Panc1 (cell line): ENCODE measurements around the gene ZNF333. TPM values are rescaled to one million over a fixed set of nuclear protein-coding genes. Genes with fewer than 3 reads are reported as not detected.

Source experiments
- ATAC-seq: fragments of 200-7000 bp; cut with Tn5 transposase; 2 replicates; pipeline ENCODE4 v1.9.1; 2020; ENCODE audit warnings: mild to moderate bottlenecking, moderate library complexity
- BruUV-seq: library from RNA; stranded (reverse); fragments of 400-500 nt; replicated peaks from 2 replicates; lab custom pipeline; 2021; lab: Mats Ljungman, UMichigan
- CTCF ChIA-PET: fragments of 300-600 bp; sonication (Branson Sonifier 250); formaldehyde crosslinking; loops from one replicate; lab custom pipeline; 2022; ENCODE audit warnings: antibody characterized with exemption; lab: Charles Lee
- POLR2A ChIA-PET: fragments of 300-600 bp; sonication (Branson Sonifier 250); formaldehyde crosslinking; loops from one replicate; lab custom pipeline; 2022; ENCODE audit warnings: antibody characterized with exemption; lab: Charles Lee
- DNase-seq: peaks from one replicate; pipeline ENCODE4 v3.0.0-alpha.2; 2010; ENCODE audit warnings: low read depth, low spot score
- H3K27ac ChIP-seq: 2 replicates; pipeline ENCODE4 v1.5.1; 2011; ENCODE audit warnings: mild to moderate bottlenecking, low read length, inconsistent platforms
- H3K27me3 ChIP-seq: fragments of 200-500 bp; sonication (Bioruptor generic); 2 replicates; pipeline ENCODE4 v1.6.0; 2014; ENCODE audit warnings: low read length, inconsistent platforms; ENCODE audit not compliant: control insufficient read depth, insufficient read depth
- H3K36me3 ChIP-seq: fragments of 200-500 bp; sonication (Bioruptor generic); 2 replicates; pipeline ENCODE4 v1.5.1; 2014; ENCODE audit warnings: inconsistent platforms, mild to moderate bottlenecking, low read length, moderate library complexity; ENCODE audit not compliant: control insufficient read depth, insufficient read depth
- H3K4me1 ChIP-seq: 2 replicates; pipeline ENCODE4 v1.5.1; 2011; ENCODE audit warnings: inconsistent platforms, mild to moderate bottlenecking, low read length, moderate library complexity; ENCODE audit not compliant: control insufficient read depth, insufficient read depth
- H3K4me3 ChIP-seq, 2 experiments: 2 replicates each; pipeline ENCODE4 v1.5.1; 2011 to 2012; ENCODE audit warnings: low read depth in 2 of 2, low read length in 2 of 2, mild to moderate bottlenecking in 2 of 2, inconsistent platforms in 1 of 2, moderate library complexity in 1 of 2
- H3K9me3 ChIP-seq: fragments of 200-500 bp; sonication (Bioruptor generic); 2 replicates; pipeline ENCODE4 v1.5.1; 2014; ENCODE audit warnings: low read depth, mild to moderate bottlenecking, inconsistent platforms, low read length, moderate library complexity; ENCODE audit not compliant: control insufficient read depth, insufficient read depth
- POLR2AphosphoS5 ChIP-seq: IDR thresholded peaks from 2 replicates; pipeline ENCODE4 v1.6.1; 2012; ENCODE audit warnings: mild to moderate bottlenecking, low read depth, low read length, moderate library complexity
- SIN3A ChIP-seq: IDR thresholded peaks from 2 replicates; pipeline ENCODE4 v1.6.1; 2012; ENCODE audit warnings: low read depth, mild to moderate bottlenecking, low read length, moderate library complexity, borderline replicate concordance; ENCODE audit not compliant: insufficient read depth
- TCF7L2 ChIP-seq: IDR thresholded peaks from 2 replicates; pipeline ENCODE4 v1.6.1; 2011; ENCODE audit warnings: mild to moderate bottlenecking, low read depth, low read length, inconsistent platforms
- in situ Hi-C: cut with HindIII; loops from 2 replicates; pipeline ENCODE4 v1.10.0; 2016; ENCODE audit warnings: low sequenced_read_pairs, low pct_unique_long_range_greater_than_20kb
- intact Hi-C: fragments of 100-400 bp; cut with micrococcal nuclease; formaldehyde crosslinking; loops from one replicate; pipeline ENCODE4 v1.10.0; 2022; ENCODE audit not compliant: unreplicated experiment
- total RNA-seq: library from RNA; stranded (reverse); gene quantifications from one replicate; pipeline ENCODE4 v1.2.1, GENCODE V29; 2021; ENCODE audit not compliant: unreplicated experiment
- TF ChIP-seq, protein P1 (sequence below): fragments of 450-650 bp; IDR thresholded peaks from 2 replicates; pipeline ENCODE4 v1.5.1; 2017; ENCODE audit warnings: mild to moderate bottlenecking
- TF ChIP-seq, protein P2 (sequence below), 2 experiments: IDR thresholded peaks; 2 replicates each; pipeline ENCODE4 v1.6.1; 2011 to 2012; ENCODE audit warnings: low read depth in 2 of 2, control low read depth in 1 of 2, low read length in 1 of 2, mild to moderate bottlenecking in 1 of 2, moderate library complexity in 1 of 2; ENCODE audit not compliant: insufficient read depth in 1 of 2

Gene ZNF333
- total RNA-seq, 1 experiment from 2014 or later: 9.2 TPM

DNA sequence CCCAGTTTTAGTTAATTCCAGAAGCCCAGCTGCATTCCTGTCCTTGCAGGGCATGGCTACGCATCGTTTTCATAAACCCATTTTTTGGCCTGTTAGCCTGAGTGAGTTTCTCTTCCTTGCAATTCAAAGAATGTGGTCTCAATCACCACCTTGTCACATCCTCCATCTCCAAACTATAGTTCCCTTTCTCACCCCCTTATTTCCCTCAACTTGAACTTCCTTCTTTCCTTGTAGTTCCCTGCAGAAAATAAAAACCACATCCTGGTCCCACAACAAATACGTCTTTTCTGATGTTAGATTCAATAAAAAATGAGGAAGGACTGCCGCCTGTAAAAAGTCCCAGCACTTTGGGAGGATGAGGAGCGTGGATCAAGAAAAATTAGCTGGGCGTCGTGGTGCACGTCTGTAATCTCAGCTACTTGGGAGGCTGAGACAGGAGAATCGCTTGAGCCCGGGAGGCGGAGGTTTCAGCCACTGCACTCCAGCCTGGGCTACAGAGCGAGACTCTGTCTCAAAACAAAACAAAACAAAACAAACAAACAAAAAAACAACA is 28.4 kb upstream of the ZNF333 start:
- BruUV-seq: no TSS peak
- no peak overlapping the region for H3K4me3 ChIP-seq
- DNase-seq: no peak
- CTCF ChIA-PET: interaction anchor here (0.5 kb wide), 1 partner anchor 9 kb away, joined by 7 read pairs; no protein-coding TSS in a partner anchor
- ATAC-seq: no peak
- intact Hi-C loops: no loop called here
- no peaks in the 10 kb centered on the region for H3K27me3 ChIP-seq
- no peak overlapping the region for H3K27ac ChIP-seq
- TF ChIP-seq, protein P1, sequence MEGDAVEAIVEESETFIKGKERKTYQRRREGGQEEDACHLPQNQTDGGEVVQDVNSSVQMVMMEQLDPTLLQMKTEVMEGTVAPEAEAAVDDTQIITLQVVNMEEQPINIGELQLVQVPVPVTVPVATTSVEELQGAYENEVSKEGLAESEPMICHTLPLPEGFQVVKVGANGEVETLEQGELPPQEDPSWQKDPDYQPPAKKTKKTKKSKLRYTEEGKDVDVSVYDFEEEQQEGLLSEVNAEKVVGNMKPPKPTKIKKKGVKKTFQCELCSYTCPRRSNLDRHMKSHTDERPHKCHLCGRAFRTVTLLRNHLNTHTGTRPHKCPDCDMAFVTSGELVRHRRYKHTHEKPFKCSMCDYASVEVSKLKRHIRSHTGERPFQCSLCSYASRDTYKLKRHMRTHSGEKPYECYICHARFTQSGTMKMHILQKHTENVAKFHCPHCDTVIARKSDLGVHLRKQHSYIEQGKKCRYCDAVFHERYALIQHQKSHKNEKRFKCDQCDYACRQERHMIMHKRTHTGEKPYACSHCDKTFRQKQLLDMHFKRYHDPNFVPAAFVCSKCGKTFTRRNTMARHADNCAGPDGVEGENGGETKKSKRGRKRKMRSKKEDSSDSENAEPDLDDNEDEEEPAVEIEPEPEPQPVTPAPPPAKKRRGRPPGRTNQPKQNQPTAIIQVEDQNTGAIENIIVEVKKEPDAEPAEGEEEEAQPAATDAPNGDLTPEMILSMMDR: no peak
- TF ChIP-seq TCF7L2: no peak
- TF ChIP-seq, protein P2, sequence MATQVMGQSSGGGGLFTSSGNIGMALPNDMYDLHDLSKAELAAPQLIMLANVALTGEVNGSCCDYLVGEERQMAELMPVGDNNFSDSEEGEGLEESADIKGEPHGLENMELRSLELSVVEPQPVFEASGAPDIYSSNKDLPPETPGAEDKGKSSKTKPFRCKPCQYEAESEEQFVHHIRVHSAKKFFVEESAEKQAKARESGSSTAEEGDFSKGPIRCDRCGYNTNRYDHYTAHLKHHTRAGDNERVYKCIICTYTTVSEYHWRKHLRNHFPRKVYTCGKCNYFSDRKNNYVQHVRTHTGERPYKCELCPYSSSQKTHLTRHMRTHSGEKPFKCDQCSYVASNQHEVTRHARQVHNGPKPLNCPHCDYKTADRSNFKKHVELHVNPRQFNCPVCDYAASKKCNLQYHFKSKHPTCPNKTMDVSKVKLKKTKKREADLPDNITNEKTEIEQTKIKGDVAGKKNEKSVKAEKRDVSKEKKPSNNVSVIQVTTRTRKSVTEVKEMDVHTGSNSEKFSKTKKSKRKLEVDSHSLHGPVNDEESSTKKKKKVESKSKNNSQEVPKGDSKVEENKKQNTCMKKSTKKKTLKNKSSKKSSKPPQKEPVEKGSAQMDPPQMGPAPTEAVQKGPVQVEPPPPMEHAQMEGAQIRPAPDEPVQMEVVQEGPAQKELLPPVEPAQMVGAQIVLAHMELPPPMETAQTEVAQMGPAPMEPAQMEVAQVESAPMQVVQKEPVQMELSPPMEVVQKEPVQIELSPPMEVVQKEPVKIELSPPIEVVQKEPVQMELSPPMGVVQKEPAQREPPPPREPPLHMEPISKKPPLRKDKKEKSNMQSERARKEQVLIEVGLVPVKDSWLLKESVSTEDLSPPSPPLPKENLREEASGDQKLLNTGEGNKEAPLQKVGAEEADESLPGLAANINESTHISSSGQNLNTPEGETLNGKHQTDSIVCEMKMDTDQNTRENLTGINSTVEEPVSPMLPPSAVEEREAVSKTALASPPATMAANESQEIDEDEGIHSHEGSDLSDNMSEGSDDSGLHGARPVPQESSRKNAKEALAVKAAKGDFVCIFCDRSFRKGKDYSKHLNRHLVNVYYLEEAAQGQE (IDR thresholded peaks at IDR 0.05; ENCODE audit: insufficient read depth in 1 of 2, low read depth in 2 of 2, low read length in 1 of 2): no peak
- no peak for TF ChIP-seq SIN3A
- no peak for TF ChIP-seq POLR2AphosphoS5
- POLR2A ChIA-PET: no interaction called here
- in situ Hi-C loops: no loop called here
- H3K36me3 ChIP-seq: no peaks in the 10 kb centered on the region
- H3K9me3 ChIP-seq: no peaks in the 10 kb centered on the region
- H3K4me1 ChIP-seq: no peaks in the 10 kb centered on the region

- CTCF ChIA-PET: no interaction called here
- Histone ChIP-seq H3K4me1 (no peaks in the 10 kb centered on the region), H3K27ac (no peak overlapping the region), H3K36me3 (no peaks in the 10 kb centered on the region), H3K9me3 (no peaks in the 10 kb centered on the region; the same call in 1 of the 2 replicates), H3K4me3 (no peak overlapping the region), H3K27me3 (peaks cover 2% of the 10 kb centered on the region; the same call in 1 of the 2 replicates)
- no peak for ATAC-seq
- intact Hi-C loops (no loop called here), in situ Hi-C loops (no loop called here)
- no TSS peak for BruUV-seq
- POLR2A ChIA-PET: no interaction called here
- TF ChIP-seq SIN3A (no peak), TCF7L2 (no peak), POLR2AphosphoS5 (no peak)
- TF ChIP-seq, protein P2 (IDR thresholded peaks at IDR 0.05; ENCODE audit: insufficient read depth in 1 of 2, low read depth in 2 of 2, low read length in 1 of 2): no peak
- TF ChIP-seq, protein P1: no peak
- DNase-seq: no peak
These were observed 19.9 kb upstream of the ZNF333 start for GRCh38 chr19:14669940-14670339.
